Left hindlimb (tissue), 1 donor: ENCODE measurements around the gene PCDHGA11.
"Not testable (repeated sequence)": the region's sequence is repeated elsewhere in the genome, so short reads cannot be mapped to it uniquely, and the experiment has no call there.

Experiments
- DNase-seq: peaks from one replicate; pipeline ENCODE4 v3.0.0-alpha.2; 2018

PCDHGA11 gene

GRCh38 chr5:141420855-141421488 lies at the start of gene PCDHGA11:
Gene PCDHGA11 (plus strand): TSS chr5:141421051. CDS start chr5:141421228, 177 bp downstream.
- no peak for DNase-seq

GRCh38 chr5:141371572-141372475 lies 49.0 kb upstream of the PCDHGA11 start:
- no peak for DNase-seq

GRCh38 chr5:141373673-141374317 lies 47.1 kb upstream of the PCDHGA11 start, which contains the start of gene PCDHGA6:
Gene PCDHGA6 (plus strand): TSS chr5:141373891. CDS start chr5:141374084, 193 bp downstream.
- DNase-seq = no peak

DNA sequence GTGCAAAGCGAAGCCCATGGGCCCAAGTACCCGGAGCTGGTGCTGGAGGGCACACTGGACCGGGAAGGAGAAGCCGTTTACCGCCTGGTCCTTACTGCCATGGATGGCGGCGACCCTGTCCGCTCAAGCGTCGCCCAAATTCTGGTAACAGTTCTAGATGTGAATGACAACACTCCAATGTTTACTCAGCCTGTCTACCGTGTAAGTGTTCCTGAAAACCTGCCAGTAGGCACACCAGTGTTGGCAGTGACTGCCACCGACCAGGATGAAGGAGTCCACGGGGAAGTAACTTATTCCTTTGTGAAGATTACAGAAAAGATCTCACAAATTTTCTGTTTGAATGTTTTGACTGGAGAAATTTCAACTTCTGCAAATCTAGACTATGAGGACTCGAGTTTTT lies 46.2 kb upstream of the PCDHGA11 start:
- no peak for DNase-seq

DNA sequence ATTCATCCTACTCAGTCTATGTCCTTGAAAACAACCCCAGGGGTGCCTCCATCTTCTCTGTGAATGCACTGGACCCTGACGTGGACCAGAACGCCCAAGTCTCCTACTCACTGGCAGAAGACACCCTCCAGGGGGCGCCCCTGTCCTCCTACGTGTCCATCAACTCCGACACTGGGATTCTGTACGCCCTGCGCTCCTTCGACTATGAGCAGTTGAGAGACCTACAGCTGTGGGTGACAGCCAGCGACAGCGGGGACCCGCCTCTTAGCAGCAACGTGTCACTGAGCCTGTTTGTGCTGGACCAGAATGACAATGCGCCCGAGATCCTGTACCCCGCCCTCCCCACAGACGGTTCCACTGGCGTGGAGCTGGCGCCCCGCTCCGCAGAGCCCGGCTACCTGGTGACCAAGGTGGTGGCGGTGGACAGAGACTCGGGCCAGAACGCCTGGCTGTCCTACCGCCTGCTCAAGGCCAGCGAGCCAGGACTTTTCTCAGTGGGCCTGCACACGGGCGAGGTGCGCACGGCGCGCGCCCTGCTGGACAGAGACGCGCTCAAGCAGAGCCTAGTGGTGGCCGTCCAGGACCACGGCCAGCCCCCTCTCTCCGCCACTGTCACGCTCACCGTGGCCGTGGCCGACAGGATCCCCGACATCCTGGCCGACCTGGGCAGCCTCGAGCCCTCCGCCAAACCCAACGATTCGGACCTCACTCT lies 45.3 kb upstream of the PCDHGA11 start:
- DNase-seq = not testable (repeated sequence)

DNA sequence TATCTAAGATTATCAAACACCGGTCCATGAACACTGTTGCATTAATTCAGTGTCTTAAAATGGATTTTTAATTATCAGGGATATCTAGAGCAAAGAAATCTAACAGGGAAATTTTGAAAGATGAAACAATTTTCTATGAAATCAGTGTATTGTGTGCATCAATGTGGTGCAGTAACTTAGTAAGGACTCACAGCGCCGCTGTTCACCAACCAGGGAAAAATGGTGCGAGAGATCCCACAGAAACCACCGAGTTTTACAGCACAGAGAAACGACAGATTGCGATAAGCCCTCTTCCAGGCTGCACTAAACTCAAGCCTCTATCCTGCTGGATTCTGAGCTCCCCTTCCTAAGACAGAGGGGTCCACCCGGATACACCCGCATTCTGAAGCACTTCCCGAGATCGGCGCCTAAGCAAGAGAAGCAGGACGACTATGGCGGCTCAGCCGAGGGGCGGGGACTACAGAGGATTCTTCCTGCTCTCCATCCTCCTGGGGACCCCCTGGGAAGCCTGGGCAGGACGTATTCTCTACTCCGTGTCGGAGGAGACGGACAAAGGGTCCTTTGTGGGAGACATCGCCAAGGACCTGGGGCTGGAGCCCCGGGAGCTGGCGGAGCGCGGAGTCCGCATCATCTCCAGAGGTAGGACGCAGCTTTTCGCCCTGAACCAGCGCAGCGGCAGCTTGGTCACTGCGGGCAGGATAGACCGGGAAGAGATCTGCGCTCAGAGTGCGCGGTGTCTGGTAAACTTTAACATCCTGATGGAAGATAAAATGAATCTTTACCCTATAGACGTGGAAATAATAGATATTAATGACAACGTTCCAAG lies 38.2 kb upstream of the PCDHGA11 start, which contains the start of gene PCDHGA7:
TSS of gene PCDHGA7 (plus strand) at position 274 of the 826 bp plus-strand sequence. CDS start at position 432, 158 bp downstream.
- no peak for DNase-seq

GRCh38 chr5:141383345-141383744 lies 37.5 kb upstream of the PCDHGA11 start:
- no peak for DNase-seq

DNA sequence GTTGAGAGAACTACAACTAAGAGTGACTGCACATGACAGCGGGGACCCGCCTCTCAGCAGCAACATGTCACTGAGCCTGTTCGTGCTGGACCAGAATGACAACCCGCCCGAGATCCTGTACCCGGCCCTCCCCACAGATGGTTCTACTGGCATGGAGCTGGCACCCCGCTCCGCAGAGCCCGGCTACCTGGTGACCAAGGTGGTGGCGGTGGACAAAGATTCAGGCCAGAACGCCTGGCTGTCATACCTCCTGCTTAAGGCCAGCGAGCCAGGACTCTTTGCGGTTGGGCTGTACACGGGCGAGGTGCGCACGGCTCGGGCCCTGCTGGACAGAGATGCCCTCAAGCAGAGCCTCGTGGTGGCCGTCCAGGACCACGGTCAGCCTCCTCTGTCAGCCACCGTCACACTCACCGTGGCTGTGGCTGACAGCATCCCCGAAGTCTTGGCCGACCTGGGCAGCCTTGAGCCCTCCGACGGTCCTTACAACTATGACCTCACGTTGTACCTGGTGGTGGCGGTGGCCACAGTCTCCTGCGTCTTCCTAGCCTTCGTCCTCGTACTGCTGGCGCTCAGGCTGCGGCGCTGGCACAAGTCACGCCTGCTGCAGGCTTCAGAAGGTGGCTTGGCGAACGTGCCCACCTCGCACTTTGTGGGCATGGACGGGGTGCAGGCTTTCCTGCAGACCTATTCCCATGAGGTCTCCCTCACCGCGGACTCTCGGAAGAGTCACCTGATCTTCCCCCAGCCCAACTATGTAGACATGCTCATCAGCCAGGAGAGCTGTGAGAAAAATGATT lies 36.2 kb upstream of the PCDHGA11 start:
- no peak for DNase-seq

- not testable (repeated sequence) for DNase-seq
Measured at GRCh38 chr5:141387557-141388311, 33.1 kb upstream of the PCDHGA11 start, which contains the start of gene PCDHGB4. Gene PCDHGB4 (plus strand): TSS chr5:141387698. CDS start chr5:141387885, 187 bp downstream.

DNA sequence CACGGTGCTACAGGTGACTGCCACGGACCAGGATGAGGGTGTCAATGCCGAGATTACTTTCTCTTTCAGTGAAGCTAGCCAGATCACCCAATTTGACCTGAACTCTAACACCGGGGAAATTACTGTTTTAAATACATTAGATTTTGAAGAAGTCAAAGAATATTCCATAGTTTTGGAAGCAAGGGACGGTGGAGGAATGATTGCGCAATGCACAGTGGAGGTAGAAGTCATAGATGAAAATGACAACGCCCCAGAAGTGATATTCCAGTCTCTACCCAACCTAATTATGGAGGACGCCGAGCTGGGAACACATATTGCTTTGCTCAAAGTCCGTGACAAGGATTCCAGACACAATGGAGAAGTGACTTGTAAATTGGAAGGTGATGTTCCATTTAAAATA lies 32.2 kb upstream of the PCDHGA11 start:
- no peak for DNase-seq

DNA sequence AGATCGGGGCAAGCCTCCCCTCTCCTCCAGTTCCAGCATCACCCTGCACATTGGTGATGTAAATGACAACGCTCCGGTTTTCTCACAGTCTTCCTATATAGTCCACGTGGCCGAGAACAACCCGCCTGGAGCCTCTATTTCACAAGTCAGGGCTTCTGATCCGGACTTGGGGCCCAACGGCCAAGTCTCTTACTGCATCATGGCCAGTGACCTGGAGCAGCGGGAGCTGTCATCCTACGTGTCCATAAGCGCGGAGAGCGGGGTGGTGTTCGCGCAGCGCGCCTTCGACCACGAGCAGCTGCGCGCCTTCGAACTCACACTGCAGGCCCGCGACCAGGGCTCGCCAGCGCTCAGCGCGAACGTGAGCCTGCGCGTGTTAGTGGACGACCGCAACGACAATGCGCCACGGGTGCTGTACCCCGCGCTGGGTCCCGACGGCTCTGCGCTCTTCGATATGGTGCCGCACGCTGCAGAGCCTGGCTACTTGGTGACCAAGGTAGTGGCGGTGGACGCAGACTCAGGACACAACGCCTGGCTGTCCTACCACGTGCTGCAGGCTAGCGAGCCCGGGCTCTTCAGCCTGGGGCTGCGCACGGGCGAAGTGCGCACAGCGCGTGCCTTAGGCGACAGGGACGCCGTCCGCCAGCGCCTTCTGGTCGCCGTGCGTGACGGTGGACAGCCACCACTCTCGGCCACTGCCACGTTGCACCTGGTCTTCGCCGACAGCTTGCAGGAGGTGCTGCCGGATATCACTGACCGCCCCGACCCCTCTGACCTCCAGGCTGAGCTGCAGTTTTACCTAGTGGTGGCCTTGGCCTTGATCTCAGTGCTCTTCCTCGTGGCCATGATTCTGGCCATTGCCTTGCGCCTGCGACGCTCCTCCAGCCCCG lies 31.5 kb upstream of the PCDHGA11 start:
- no peak for DNase-seq

DNA sequence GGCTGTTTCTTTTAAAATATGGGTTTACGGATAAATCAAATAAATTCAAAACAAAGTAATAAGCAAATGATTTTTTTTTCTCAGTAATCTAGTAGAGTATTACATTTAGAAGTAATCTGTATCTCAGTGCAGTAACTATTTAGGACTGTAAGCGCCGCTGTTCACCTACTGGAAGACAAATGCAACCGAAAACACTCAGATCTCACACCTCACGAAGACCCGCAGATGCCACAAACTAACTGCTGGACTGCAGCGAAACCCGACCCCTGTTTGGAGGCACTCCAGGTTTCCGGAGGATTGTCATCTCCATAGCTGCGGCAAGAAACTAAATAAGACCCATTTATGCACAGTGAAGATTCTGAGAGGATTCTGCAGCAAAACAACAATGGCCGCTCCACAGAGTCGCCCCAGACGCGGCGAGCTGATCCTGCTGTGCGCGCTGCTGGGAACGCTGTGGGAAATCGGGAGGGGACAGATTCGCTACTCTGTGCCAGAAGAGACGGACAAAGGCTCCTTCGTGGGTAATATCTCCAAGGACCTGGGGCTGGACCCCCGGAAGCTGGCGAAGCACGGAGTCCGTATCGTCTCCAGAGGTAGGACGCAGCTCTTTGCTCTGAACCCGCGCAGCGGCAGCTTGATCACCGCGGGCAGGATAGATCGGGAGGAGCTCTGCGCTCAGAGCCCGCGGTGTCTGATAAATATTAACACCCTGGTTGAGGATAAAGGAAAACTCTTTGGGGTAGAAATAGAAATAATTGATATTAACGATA lies 28.2 kb upstream of the PCDHGA11 start, which contains the start of gene PCDHGA8:
TSS of gene PCDHGA8 (plus strand) at position 205 of the 770 bp plus-strand sequence. CDS start at position 386, 181 bp downstream.
- no peak for DNase-seq

GRCh38 chr5:141393267-141393666 lies 27.6 kb upstream of the PCDHGA11 start:
- DNase-seq = no peak

DNA sequence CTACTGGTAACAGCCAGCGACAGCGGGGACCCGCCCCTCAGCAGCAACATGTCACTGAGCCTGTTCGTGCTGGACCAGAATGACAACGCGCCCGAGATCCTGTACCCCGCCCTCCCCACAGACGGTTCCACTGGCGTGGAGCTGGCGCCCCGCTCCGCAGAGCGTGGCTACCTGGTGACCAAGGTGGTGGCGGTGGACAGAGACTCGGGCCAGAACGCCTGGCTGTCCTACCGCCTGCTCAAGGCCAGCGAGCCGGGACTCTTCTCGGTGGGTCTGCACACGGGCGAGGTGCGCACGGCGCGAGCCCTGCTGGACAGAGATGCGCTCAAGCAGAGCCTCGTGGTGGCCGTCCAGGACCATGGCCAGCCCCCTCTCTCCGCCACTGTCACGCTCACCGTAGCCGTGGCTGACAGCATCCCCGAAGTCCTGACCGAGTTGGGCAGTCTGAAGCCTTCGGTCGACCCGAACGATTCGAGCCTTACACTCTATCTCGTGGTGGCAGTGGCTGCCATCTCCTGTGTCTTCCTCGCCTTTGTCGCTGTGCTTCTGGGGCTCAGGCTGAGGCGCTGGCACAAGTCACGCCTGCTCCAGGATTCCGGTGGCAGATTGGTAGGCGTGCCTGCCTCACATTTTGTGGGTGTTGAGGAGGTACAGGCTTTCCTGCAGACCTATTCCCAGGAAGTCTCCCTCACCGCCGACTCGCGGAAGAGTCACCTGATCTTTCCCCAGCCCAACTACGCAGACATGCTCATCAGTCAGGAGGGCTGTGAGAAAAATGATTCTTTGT lies 26.3 kb upstream of the PCDHGA11 start:
- not testable (repeated sequence) for DNase-seq

- DNase-seq = not testable (repeated sequence)
Measured at GRCh38 chr5:141397756-141398551, 22.9 kb upstream of the PCDHGA11 start, which contains the start of gene PCDHGB5. Gene PCDHGB5 (plus strand): TSS chr5:141397947. CDS start chr5:141398128, 181 bp downstream.

DNA sequence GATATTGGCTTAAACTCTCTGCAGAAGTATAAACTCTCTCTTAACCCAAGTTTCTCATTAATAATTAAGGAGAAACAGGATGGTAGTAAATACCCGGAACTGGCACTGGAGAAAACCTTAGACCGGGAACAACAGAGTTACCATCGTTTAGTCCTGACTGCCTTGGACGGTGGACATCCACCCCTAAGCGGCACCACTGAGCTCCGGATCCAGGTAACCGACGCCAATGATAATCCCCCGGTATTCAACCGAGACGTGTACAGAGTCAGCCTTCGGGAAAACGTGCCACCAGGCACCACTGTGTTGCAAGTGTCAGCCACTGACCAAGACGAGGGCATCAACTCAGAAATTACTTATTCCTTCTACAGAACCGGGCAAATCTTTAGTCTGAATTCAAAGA lies 22.2 kb upstream of the PCDHGA11 start:
- DNase-seq = no peak
